Measurements from ENCODE around the gene GSTM4. TPM values are rescaled to one million over a fixed set of nuclear protein-coding genes. Genes with fewer than 3 reads are reported as not detected.

GSTM4 gene
- total RNA-seq, 2 experiments from 2014 or later = 6.0 to 8.0 TPM

GRCh38 chr1:109613361-109614147 is 42.3 kb upstream of the GSTM4 start:
- no peak for TF ChIP-seq EZH2phosphoT487 (IDR thresholded peaks at IDR 0.05; ENCODE audit: borderline replicate concordance, low read depth, low read length)
- no TSS peak for BruUV-seq (replicated peaks)
- Histone ChIP-seq H3K36me3 (ENCODE audit: insufficient read depth, low read length) (no peaks in the 10 kb centered on the region), H3K9me3 (ENCODE audit: low read length) (no peaks in the 10 kb centered on the region), H4K20me1 (ENCODE audit: insufficient read depth, low read length) (no peaks in the 10 kb centered on the region), H3K4me2 (ENCODE audit: low read length) (no peak overlapping the region), H3K79me2 (ENCODE audit: insufficient read depth, low read depth, low read length) (no peaks in the 10 kb centered on the region), H3K4me3 (ENCODE audit: low read depth, low read length, poor library complexity, severe bottlenecking) (no peak overlapping the region), H3K4me1 (ENCODE audit: insufficient read depth, low read length, poor library complexity, severe bottlenecking) (peaks cover 13% of the 10 kb centered on the region), H3K9me2 (ENCODE audit: insufficient read depth, low read length) (no peaks in the 10 kb centered on the region), H2AFZ (ENCODE audit: low read length) (no peak overlapping the region), H3K27ac (ENCODE audit: low read depth, low read length, poor library complexity, severe bottlenecking) (no peak overlapping the region)
- intact Hi-C loops (cut with micrococcal nuclease; ENCODE audit: unreplicated experiment) = no loop called here
- CTCF ChIA-PET (ENCODE audit: unreplicated experiment) = interaction anchor here (0.6 kb wide), 1 partner anchor 120 kb away, joined by 5 read pairs; the partner anchor contains the start of gene CYB561D1
- DNase-seq (ENCODE audit: low spot score) = no peak
- POLR2A ChIA-PET = interaction anchor here (0.6 to 1.6 kb wide), 5 partner anchors 11 to 407 kb away, joined by 3 to 10 read pairs (median 5); no protein-coding TSS in a partner anchor

- intact Hi-C loops (cut with micrococcal nuclease; ENCODE audit: unreplicated experiment) = no loop called here
- no peaks in the 10 kb centered on the region for H3K9me2 ChIP-seq (ENCODE audit: insufficient read depth, low read length)
- no peaks in the 10 kb centered on the region for H3K9me3 ChIP-seq (ENCODE audit: low read length)
- ChIA-PET CTCF (ENCODE audit: unreplicated experiment) (no interaction called here), POLR2A (interaction anchor here (1.5 kb wide), 1 partner anchor 15 kb away, joined by 6 read pairs; no protein-coding TSS in a partner anchor)
- no TSS peak for BruUV-seq (replicated peaks)
- H3K4me1 ChIP-seq (ENCODE audit: insufficient read depth, low read length, poor library complexity, severe bottlenecking) = peaks cover 22% of the 10 kb centered on the region
- no peaks in the 10 kb centered on the region for H4K20me1 ChIP-seq (ENCODE audit: insufficient read depth, low read length)
- no peak overlapping the region for H3K4me3 ChIP-seq (ENCODE audit: low read depth, low read length, poor library complexity, severe bottlenecking)
- DNase-seq (ENCODE audit: low spot score) = peak; percentile 55
- peak overlapping the region; percentile 4 for H3K27ac ChIP-seq (ENCODE audit: low read depth, low read length, poor library complexity, severe bottlenecking)
- peaks cover 10% of the 10 kb centered on the region; the same call in 1 of the 2 replicates for H3K79me2 ChIP-seq (ENCODE audit: insufficient read depth, low read depth, low read length)
- H2AFZ ChIP-seq (ENCODE audit: low read length) = peak overlapping the region; percentile 85
- no peaks in the 10 kb centered on the region for H3K36me3 ChIP-seq (ENCODE audit: insufficient read depth, low read length)
- H3K4me2 ChIP-seq (ENCODE audit: low read length) = peak overlapping the region; percentile 42; the same call in 1 of the 2 replicates
- no peak for TF ChIP-seq CTCF (conservative IDR thresholded peaks at IDR 0.05; ENCODE audit: low read length)
- TF ChIP-seq EZH2phosphoT487 (IDR thresholded peaks at IDR 0.05; ENCODE audit: borderline replicate concordance, low read depth, low read length) = no peak
Measured at GRCh38 chr1:109615879-109616278, 40.0 kb upstream of the GSTM4 start.

GRCh38 chr1:109616391-109616790 is 39.5 kb upstream of the GSTM4 start:
- TF ChIP-seq CTCF (conservative IDR thresholded peaks at IDR 0.05; ENCODE audit: low read length) = no peak
- no peak for TF ChIP-seq EZH2phosphoT487 (IDR thresholded peaks at IDR 0.05; ENCODE audit: borderline replicate concordance, low read depth, low read length)
- peak overlapping the region; percentile 85 for H2AFZ ChIP-seq (ENCODE audit: low read length)
- no peaks in the 10 kb centered on the region for H3K9me3 ChIP-seq (ENCODE audit: low read length)
- 0 out of 2 replicates have a peak overlapping the region, but pooled peaks have one; percentile 42 for H3K4me2 ChIP-seq (ENCODE audit: low read length)
- DNase-seq (ENCODE audit: low spot score) = no peak
- CTCF ChIA-PET (ENCODE audit: unreplicated experiment) = no interaction called here
- POLR2A ChIA-PET = interaction anchor here (1.1 to 1.5 kb wide), 2 partner anchors 11 to 16 kb away, joined by 3 to 6 read pairs; no protein-coding TSS in a partner anchor
- H3K9me2 ChIP-seq (ENCODE audit: insufficient read depth, low read length) = no peaks in the 10 kb centered on the region
- no peaks in the 10 kb centered on the region for H4K20me1 ChIP-seq (ENCODE audit: insufficient read depth, low read length)
- H3K4me1 ChIP-seq (ENCODE audit: insufficient read depth, low read length, poor library complexity, severe bottlenecking) = peaks cover 26% of the 10 kb centered on the region
- no peaks in the 10 kb centered on the region for H3K36me3 ChIP-seq (ENCODE audit: insufficient read depth, low read length)
- no peak overlapping the region for H3K4me3 ChIP-seq (ENCODE audit: low read depth, low read length, poor library complexity, severe bottlenecking)
- no TSS peak for BruUV-seq (replicated peaks)
- H3K79me2 ChIP-seq (ENCODE audit: insufficient read depth, low read depth, low read length) = peaks cover 14% of the 10 kb centered on the region; the same call in 1 of the 2 replicates
- H3K27ac ChIP-seq (ENCODE audit: low read depth, low read length, poor library complexity, severe bottlenecking) = peak overlapping the region; percentile 4
- intact Hi-C loops (cut with micrococcal nuclease; ENCODE audit: unreplicated experiment) = no loop called here
